Thyroid gland (tissue), 4 donors: ENCODE results near the gene KCNK13. TPM values are rescaled to one million over a fixed set of nuclear protein-coding genes. Genes with fewer than 3 reads are reported as not detected.

Experiments
- DNase-seq, 2 donors: peaks; one replicate each; pipeline ENCODE4 v3.0.0-alpha.2; 2019
- H3K27ac ChIP-seq, 3 donors: fragments of 200-600 bp; sonication (generic); 1 replicate in 2 of 3; 2 replicates in 1 of 3; pipeline ENCODE4 v1.5.1; 2016 to 2019; ENCODE audit warnings: mild to moderate bottlenecking in 1 of 3, moderate library complexity in 1 of 3
- H3K27me3 ChIP-seq: fragments of 200-600 bp; sonication (generic); one replicate; pipeline ENCODE4 v1.5.1; 2019
- H3K36me3 ChIP-seq, 2 donors: fragments of 200-600 bp; sonication (generic); one replicate each; pipeline ENCODE4 v1.5.1; 2016 to 2019
- H3K4me1 ChIP-seq, 2 donors: fragments of 200-600 bp; sonication (generic); one replicate each; pipeline ENCODE4 v1.5.1; 2017 to 2019
- H3K4me3 ChIP-seq, 3 donors: fragments of 200-600 bp; sonication (generic); replicated peaks in 1 of 3; 1 replicate in 2 of 3; 2 replicates in 1 of 3; pipeline ENCODE4 v1.5.1; 2016; ENCODE audit warnings: mild to moderate bottlenecking in 1 of 3
- H3K9me3 ChIP-seq: fragments of 200-600 bp; sonication (generic); one replicate; pipeline ENCODE4 v1.5.1; 2017
- POLR2A ChIP-seq, 2 donors: fragments of 450-650 bp; IDR thresholded peaks; one replicate each; pipeline ENCODE4 v1.6.1; 2017; ENCODE audit warnings: antibody characterized with exemption in 2 of 2, mild to moderate bottlenecking in 2 of 2, moderate library complexity in 1 of 2
- WGBS, 2 donors: methylation state at CpG; one replicate each; pipeline ENCODE4 v1.1.5; 2017; 5-methylcytosine and 5-hydroxymethylcytosine counted together
- intact Hi-C: fragments of 100-400 bp; cut with DNase I; formaldehyde crosslinking; loops from one replicate; pipeline ENCODE4 v1.15.1; 2023
- total RNA-seq, 4 donors: library from RNA; depleted of rRNA; stranded (reverse); fragments of >200 nt; gene quantifications; one replicate each; pipeline ENCODE4 v1.2.3, GENCODE V29; 2016
- TF ChIP-seq, protein P1 (sequence below), 6 experiments: fragments of 200-600 bp in 3 of 6; fragments of 450-650 bp in 3 of 6; sonication (generic) in 3 of 6; IDR thresholded peaks; one replicate each; pipeline ENCODE4 v1.5.1; 2016 to 2019; ENCODE audit warnings: antibody characterized with exemption in 6 of 6, mild to moderate bottlenecking in 2 of 6, inconsistent platforms in 1 of 6, moderate library complexity in 1 of 6

Gene KCNK13
- total RNA-seq, 4 donors from 2014 or later, result 4.0 to 7.2 (median 4.9) TPM

DNA sequence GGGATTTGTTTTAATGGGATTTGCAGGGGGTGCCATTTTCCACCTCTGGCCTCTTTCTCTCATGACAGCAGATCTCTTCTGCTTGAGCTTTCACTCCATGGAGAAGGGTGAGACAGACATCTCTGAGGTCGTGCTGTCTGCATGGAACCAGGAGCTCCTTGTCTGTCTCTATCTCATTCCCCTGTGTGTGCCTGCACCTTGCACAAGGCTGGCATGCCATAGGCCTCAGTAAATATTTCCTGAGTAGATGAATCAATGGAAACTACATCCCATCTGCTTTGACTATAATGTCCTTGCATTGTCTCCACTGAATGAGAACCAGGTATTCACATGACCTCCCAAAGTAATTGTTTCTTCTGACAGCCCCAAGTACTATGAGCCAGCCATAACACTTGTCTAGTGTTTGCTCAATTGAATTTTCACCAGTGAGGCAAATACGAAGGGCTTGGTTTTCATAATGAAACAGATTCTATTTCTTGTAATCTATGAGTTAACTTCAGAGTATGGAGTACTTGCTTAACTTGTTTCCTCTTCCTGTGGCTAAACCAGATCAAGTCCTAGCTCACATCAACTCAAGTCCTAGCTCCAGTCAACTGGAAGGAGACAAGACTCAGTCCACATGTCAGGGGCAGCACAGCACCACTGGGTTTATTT lies 32.3 kb downstream of the KCNK13 start:
- Histone ChIP-seq H3K27ac (peak overlapping the region in 2 of 3 donors; percentile 39 to 65), H3K4me1 (peaks cover 26 to 44% of the 10 kb centered on the region in 2 donors), H3K27me3 (no peaks in the 10 kb centered on the region), H3K36me3 (no peaks in the 10 kb centered on the region), H3K4me3 (no peak overlapping the region), H3K9me3 (no peaks in the 10 kb centered on the region)
- DNase-seq, result no peak
- 59 to 68% methylated on average over 2 of the region's 2 CpGs for WGBS, 2 donors
- TF ChIP-seq POLR2A (IDR thresholded peaks at IDR 0.05), result no peak
- TF ChIP-seq, protein P1, sequence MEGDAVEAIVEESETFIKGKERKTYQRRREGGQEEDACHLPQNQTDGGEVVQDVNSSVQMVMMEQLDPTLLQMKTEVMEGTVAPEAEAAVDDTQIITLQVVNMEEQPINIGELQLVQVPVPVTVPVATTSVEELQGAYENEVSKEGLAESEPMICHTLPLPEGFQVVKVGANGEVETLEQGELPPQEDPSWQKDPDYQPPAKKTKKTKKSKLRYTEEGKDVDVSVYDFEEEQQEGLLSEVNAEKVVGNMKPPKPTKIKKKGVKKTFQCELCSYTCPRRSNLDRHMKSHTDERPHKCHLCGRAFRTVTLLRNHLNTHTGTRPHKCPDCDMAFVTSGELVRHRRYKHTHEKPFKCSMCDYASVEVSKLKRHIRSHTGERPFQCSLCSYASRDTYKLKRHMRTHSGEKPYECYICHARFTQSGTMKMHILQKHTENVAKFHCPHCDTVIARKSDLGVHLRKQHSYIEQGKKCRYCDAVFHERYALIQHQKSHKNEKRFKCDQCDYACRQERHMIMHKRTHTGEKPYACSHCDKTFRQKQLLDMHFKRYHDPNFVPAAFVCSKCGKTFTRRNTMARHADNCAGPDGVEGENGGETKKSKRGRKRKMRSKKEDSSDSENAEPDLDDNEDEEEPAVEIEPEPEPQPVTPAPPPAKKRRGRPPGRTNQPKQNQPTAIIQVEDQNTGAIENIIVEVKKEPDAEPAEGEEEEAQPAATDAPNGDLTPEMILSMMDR (IDR thresholded peaks at IDR 0.05), result no peak
- intact Hi-C loops, result no loop called here

DNA sequence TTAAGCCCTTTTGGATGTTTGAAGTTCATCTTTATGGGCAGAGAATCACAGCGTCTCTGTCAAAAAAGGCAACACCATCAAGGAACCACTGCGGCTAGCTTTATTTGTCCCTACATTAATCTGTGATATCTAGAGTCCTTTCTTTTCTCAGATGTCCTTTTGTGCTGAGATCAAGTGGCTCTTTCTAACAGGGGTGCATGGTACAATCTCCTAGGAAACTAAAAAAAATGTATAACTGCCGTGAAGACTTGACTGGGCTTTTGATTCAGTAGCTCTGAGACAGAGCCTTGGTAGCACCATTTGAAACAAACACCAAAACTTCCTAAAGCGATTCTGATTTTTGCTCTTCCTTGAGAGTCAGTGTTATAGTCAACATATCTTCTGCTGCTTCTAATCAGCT lies 33.3 kb downstream of the KCNK13 start:
- Histone ChIP-seq H3K36me3 (no peaks in the 10 kb centered on the region), H3K27me3 (no peaks in the 10 kb centered on the region), H3K9me3 (no peaks in the 10 kb centered on the region), H3K4me1 (peaks cover 23 to 40% of the 10 kb centered on the region in 2 donors), H3K4me3 (no peak overlapping the region), H3K27ac (no peak overlapping the region)
- DNase-seq, result no peak
- TF ChIP-seq, protein P1 (IDR thresholded peaks at IDR 0.05), result no peak
- no peak for TF ChIP-seq POLR2A (IDR thresholded peaks at IDR 0.05)
- 92 to 93% methylated on average over 4 of the region's 4 CpGs for WGBS, 2 donors
- intact Hi-C loops, result no loop called here

- DNase-seq, result no peak
- Histone ChIP-seq H3K4me1 (peaks cover 16 to 28% of the 10 kb centered on the region in 2 donors), H3K36me3 (no peaks in the 10 kb centered on the region), H3K27me3 (no peaks in the 10 kb centered on the region), H3K4me3 (no peak overlapping the region), H3K9me3 (no peaks in the 10 kb centered on the region), H3K27ac (no peak overlapping the region)
- intact Hi-C loops, result no loop called here
- 80 to 94% methylated on average over 1 of the region's 1 CpG for WGBS, 2 donors
- TF ChIP-seq, protein P1 (IDR thresholded peaks at IDR 0.05), result no peak
- TF ChIP-seq POLR2A (IDR thresholded peaks at IDR 0.05), result no peak
Observed at GRCh38 chr14:90096566-90096965, 34.8 kb downstream of the KCNK13 start.

GRCh38 chr14:90103808-90104207 lies 42.0 kb downstream of the KCNK13 start:
- H3K4me1 ChIP-seq, result peaks cover 10 to 14% of the 10 kb centered on the region in 2 donors
- no peaks in the 10 kb centered on the region for H3K36me3 ChIP-seq
- intact Hi-C loops, result no loop called here
- no peaks in the 10 kb centered on the region for H3K27me3 ChIP-seq
- H3K9me3 ChIP-seq, result no peaks in the 10 kb centered on the region
- H3K4me3 ChIP-seq, result no peak overlapping the region
- no peak for DNase-seq
- H3K27ac ChIP-seq, result no peak overlapping the region
- WGBS, 2 donors, result 92% methylated on average over 3 of the region's 3 CpGs
- no peak for TF ChIP-seq POLR2A (IDR thresholded peaks at IDR 0.05)
- TF ChIP-seq, protein P1 (IDR thresholded peaks at IDR 0.05), result no peak

GRCh38 chr14:90105756-90106155 lies 44.0 kb downstream of the KCNK13 start:
- Histone ChIP-seq H3K27me3 (no peaks in the 10 kb centered on the region), H3K9me3 (no peaks in the 10 kb centered on the region), H3K27ac (peak overlapping the region; percentile 26 to 45 (median 27)), H3K36me3 (no peaks in the 10 kb centered on the region), H3K4me3 (no peak overlapping the region), H3K4me1 (peaks cover 6 to 9% of the 10 kb centered on the region in 2 donors)
- TF ChIP-seq, protein P1 (IDR thresholded peaks at IDR 0.05), result no peak
- no peak for TF ChIP-seq POLR2A (IDR thresholded peaks at IDR 0.05)
- intact Hi-C loops, result no loop called here
- 28 to 36% methylated on average over 4 of the region's 4 CpGs for WGBS, 2 donors
- peak; percentile 86 to 89 for DNase-seq
